22Rv1 (cell line): ENCODE measurements around the gene PRKACB.
"Not testable (repeated sequence)": the region's sequence is repeated elsewhere in the genome, so short reads cannot be mapped to it uniquely, and the experiment has no call there.

ENCODE experiments used
- H3K27ac ChIP-seq: fragments of 450-650 bp; 2 replicates; pipeline ENCODE4 v1.5.1; 2017
- CTCF ChIP-seq: fragments of 450-650 bp; IDR thresholded peaks from 2 replicates; pipeline ENCODE4 v1.5.1; 2017; ENCODE audit warnings: mild to moderate bottlenecking
- ZFX ChIP-seq: fragments of 450-650 bp; IDR thresholded peaks from 2 replicates; pipeline ENCODE4 v1.6.1; 2017; ENCODE audit warnings: antibody characterized with exemption, borderline replicate concordance

The PRKACB gene

GRCh38 chr1:84278905-84279304, 134.8 kb downstream of the PRKACB start:
- no peak for TF ChIP-seq ZFX
- no peak for TF ChIP-seq CTCF

GRCh38 chr1:84280912-84281311, 136.8 kb downstream of the PRKACB start:
- TF ChIP-seq CTCF (no peak), ZFX (no peak)
- no peak overlapping the region for H3K27ac ChIP-seq

More at GRCh38 chr1:84278905-84279304, 134.8 kb downstream of the PRKACB start:
- no peak overlapping the region for H3K27ac ChIP-seq

GRCh38 chr1:84282780-84283333, 138.8 kb downstream of the PRKACB start:
- H3K27ac ChIP-seq: no peak overlapping the region
- TF ChIP-seq ZFX (no peak), CTCF (no peak)

- TF ChIP-seq ZFX (no peak), CTCF (no peak)
- H3K27ac ChIP-seq: no peak overlapping the region
Measured at GRCh38 chr1:84283381-84283780, 139.3 kb downstream of the PRKACB start.

- no peak for TF ChIP-seq CTCF
- TF ChIP-seq ZFX: no peak
- no peak overlapping the region for H3K27ac ChIP-seq
Measured at GRCh38 chr1:84286071-84286470, 142.0 kb downstream of the PRKACB start.

- not testable (repeated sequence) for H3K27ac ChIP-seq
Measured at GRCh38 chr1:84287389-84287788, 143.3 kb downstream of the PRKACB start.
